H1 (cell line): ENCODE data around the gene SLC2A2. TPM values are rescaled to one million over a fixed set of nuclear protein-coding genes. Genes with fewer than 3 reads are reported as not detected.

ENCODE experiments used
- CTCF ChIA-PET: fragments of 300-600 bp; sonication (Branson Sonifier 250); formaldehyde crosslinking; loops from one replicate; lab custom pipeline; 2021; ENCODE audit not compliant: partially characterized antibody; lab: Charles Lee
- POLR2A ChIA-PET: fragments of 300-600 bp; sonication (Branson Sonifier 250); formaldehyde crosslinking; loops from one replicate; lab custom pipeline; 2021; ENCODE audit warnings: inconsistent platforms; ENCODE audit not compliant: partially characterized antibody; lab: Charles Lee
- DNase-seq, 2 experiments: peaks; one replicate each; pipeline versions ENCODE4 v3.0.0 to v3.0.0-alpha.2; 2010 to 2022; ENCODE audit warnings: low spot score in 2 of 2, low read depth in 1 of 2, mixed read lengths in 1 of 2
- FAIRE-seq: peaks from 2 replicates; lab custom pipeline; 2011; peaks lifted over from hg19 to GRCh38; lab: Jason Lieb, UNC
- H2AFZ ChIP-seq: 2 replicates; pipeline ENCODE4 v1.8.1; 2012; ENCODE audit warnings: low read length, inconsistent platforms
- H2AK5ac ChIP-seq: 2 replicates; pipeline ENCODE4 v1.6.1; 2013; ENCODE audit warnings: low read depth, low read length
- H2BK120ac ChIP-seq: replicated peaks from 2 replicates; pipeline ENCODE3; 2013; ENCODE audit warnings: low read depth, low read length, inconsistent platforms
- H2BK12ac ChIP-seq: 2 replicates; pipeline ENCODE4 v1.6.1; 2013; ENCODE audit warnings: low read depth, low read length
- H2BK15ac ChIP-seq: 2 replicates; pipeline ENCODE4 v1.6.1; 2013; ENCODE audit warnings: low read length
- H2BK20ac ChIP-seq: 2 replicates; pipeline ENCODE4 v1.6.1; 2013; ENCODE audit warnings: low read length
- H2BK5ac ChIP-seq: 2 replicates; pipeline ENCODE4 v1.6.1; 2013; ENCODE audit warnings: low read depth, low read length
- H3K14ac ChIP-seq: 2 replicates; pipeline ENCODE4 v1.6.1; 2013; ENCODE audit warnings: inconsistent platforms; ENCODE audit not compliant: insufficient read length
- H3K18ac ChIP-seq: 2 replicates; pipeline ENCODE4 v1.6.1; 2013; ENCODE audit warnings: low read length; ENCODE audit errors: extremely low read depth
- H3K23ac ChIP-seq: 2 replicates; pipeline ENCODE4 v1.6.1; 2013; ENCODE audit warnings: inconsistent platforms; ENCODE audit not compliant: insufficient read length
- H3K23me2 ChIP-seq: 2 replicates; pipeline ENCODE4 v1.6.1; 2013; ENCODE audit warnings: low read depth, low read length
- H3K27ac ChIP-seq: 2 replicates; pipeline ENCODE4 v1.6.1; 2011; ENCODE audit warnings: low read depth, low read length, inconsistent platforms
- H3K27me3 ChIP-seq, 4 experiments: replicated peaks in 1 of 4; 1 replicate in 1 of 4; 2 replicates in 3 of 4; pipeline versions ENCODE4 v1.6.1 to v1.8.1; 2011 to 2013; ENCODE audit warnings: low read length in 3 of 4, mild to moderate bottlenecking in 3 of 4, inconsistent platforms in 2 of 4, mixed read lengths in 2 of 4, moderate library complexity in 1 of 4; ENCODE audit not compliant: control insufficient read depth in 3 of 4, insufficient read depth in 3 of 4; ENCODE audit errors: extremely low read depth in 1 of 4
- H3K36me3 ChIP-seq, 4 experiments: 2 replicates each; pipeline versions ENCODE4 v1.6.1 to v1.8.1; 2011 to 2013; ENCODE audit warnings: mild to moderate bottlenecking in 4 of 4, low read length in 3 of 4, moderate library complexity in 2 of 4, control low read depth in 1 of 4, inconsistent platforms in 1 of 4; ENCODE audit not compliant: insufficient read depth in 4 of 4, control insufficient read depth in 2 of 4
- H3K4ac ChIP-seq: replicated peaks from 2 replicates; pipeline ENCODE3; 2013; ENCODE audit warnings: low read length, low read depth, mixed read lengths, inconsistent platforms; ENCODE audit not compliant: insufficient read length
- H3K4me1 ChIP-seq, 4 experiments: replicated peaks in 1 of 4; 1 replicate in 1 of 4; 2 replicates in 3 of 4; pipeline versions ENCODE4 v1.6.1 to v1.8.1; 2011 to 2013; ENCODE audit warnings: low read length in 3 of 4, inconsistent platforms in 2 of 4, mixed read lengths in 1 of 4; ENCODE audit not compliant: insufficient read depth in 4 of 4, control insufficient read depth in 3 of 4
- H3K4me2 ChIP-seq, 2 experiments: 2 replicates each; pipeline versions ENCODE4 v1.6.1 to v1.8.1; 2011 to 2013; ENCODE audit warnings: low read depth in 2 of 2, low read length in 2 of 2, control low read depth in 1 of 2, inconsistent platforms in 1 of 2, mild to moderate bottlenecking in 1 of 2; ENCODE audit not compliant: insufficient read depth in 1 of 2
- H3K4me3 ChIP-seq, 4 experiments: fragments of 200-600, 300-600 bp in 1 of 4; sonication (generic), shearing (Covaris generic), sonication (Bioruptor Twin) in 1 of 4; 2 replicates each; pipeline versions ENCODE4 v1.5.1 to v1.8.1; 2011 to 2016; ENCODE audit warnings: low read length in 4 of 4, low read depth in 3 of 4, control low read depth in 2 of 4, inconsistent platforms in 2 of 4, mild to moderate bottlenecking in 2 of 4, mixed read lengths in 1 of 4, moderate library complexity in 1 of 4; ENCODE audit not compliant: insufficient read depth in 2 of 4; ENCODE audit errors: extremely low read depth in 1 of 4
- H3K56ac ChIP-seq: replicated peaks from 2 replicates; pipeline ENCODE3; 2013; ENCODE audit warnings: low read depth, mild to moderate bottlenecking, mixed read lengths, low read length, inconsistent platforms; ENCODE audit not compliant: insufficient read length
- H3K79me1 ChIP-seq: 2 replicates; pipeline ENCODE4 v1.6.1; 2013; ENCODE audit warnings: low read depth, low read length, control low read depth
- H3K79me2 ChIP-seq, 2 experiments: 2 replicates each; pipeline versions ENCODE4 v1.6.1 to v1.8.1; 2012 to 2013; ENCODE audit warnings: low read length in 2 of 2, mild to moderate bottlenecking in 2 of 2, inconsistent platforms in 1 of 2; ENCODE audit not compliant: insufficient read depth in 2 of 2, control insufficient read depth in 1 of 2
- H3K9ac ChIP-seq, 4 experiments: replicated peaks in 1 of 4; 1 replicate in 1 of 4; 2 replicates in 3 of 4; pipeline versions ENCODE4 v1.6.1 to v1.8.1; 2011 to 2013; ENCODE audit warnings: low read depth in 3 of 4, low read length in 3 of 4, control low read depth in 2 of 4, mild to moderate bottlenecking in 2 of 4, moderate library complexity in 2 of 4, inconsistent platforms in 1 of 4; ENCODE audit errors: extremely low read depth in 1 of 4
- H3K9me3 ChIP-seq, 2 experiments: 2 replicates each; pipeline versions ENCODE4 v1.6.1 to v1.8.1; 2012 to 2013; ENCODE audit warnings: mild to moderate bottlenecking in 2 of 2, moderate library complexity in 2 of 2, control low read depth in 1 of 2, inconsistent platforms in 1 of 2, low read depth in 1 of 2, low read length in 1 of 2, mixed read lengths in 1 of 2; ENCODE audit not compliant: insufficient read depth in 2 of 2
- H4K20me1 ChIP-seq, 2 experiments: replicated peaks in 1 of 2; 2 replicates each; pipeline versions ENCODE3 to v1.8.1; 2011 to 2013; ENCODE audit warnings: inconsistent platforms in 2 of 2, low read length in 2 of 2, mild to moderate bottlenecking in 1 of 2; ENCODE audit not compliant: insufficient read depth in 2 of 2, control insufficient read depth in 1 of 2
- H4K5ac ChIP-seq: 2 replicates; pipeline ENCODE4 v1.6.1; 2013; ENCODE audit warnings: low read length, low read depth, mixed read lengths, inconsistent platforms; ENCODE audit not compliant: insufficient read length
- H4K8ac ChIP-seq: 2 replicates; pipeline ENCODE4 v1.8.0; 2013; ENCODE audit warnings: mild to moderate bottlenecking, moderate library complexity, low read length, inconsistent platforms; ENCODE audit not compliant: insufficient read depth; ENCODE audit errors: extremely low read depth
- H4K91ac ChIP-seq: replicated peaks from 2 replicates; pipeline ENCODE3; 2013; ENCODE audit warnings: low read length, mixed read lengths, inconsistent platforms; ENCODE audit not compliant: insufficient read length
- BCL11A ChIP-seq, 2 experiments: IDR thresholded peaks; one replicate each; pipeline ENCODE4 v1.6.1; 2011; ENCODE audit warnings: low read depth in 2 of 2, low read length in 2 of 2, mild to moderate bottlenecking in 2 of 2
- CEBPB ChIP-seq: IDR thresholded peaks from 2 replicates; pipeline ENCODE4 v1.6.1; 2012; ENCODE audit warnings: low read depth, low read length
- CHD1 ChIP-seq: IDR thresholded peaks from 2 replicates; pipeline ENCODE4 v1.6.1; 2012; ENCODE audit warnings: low read depth, low read length, improper control_type of control experiment
- CTBP2 ChIP-seq: IDR thresholded peaks from 2 replicates; pipeline ENCODE4 v1.7.0; 2011; ENCODE audit warnings: borderline replicate concordance, mild to moderate bottlenecking, moderate library complexity, mixed read lengths, low read length; ENCODE audit not compliant: insufficient read depth, insufficient read length
- JUND ChIP-seq: IDR thresholded peaks from 2 replicates; pipeline ENCODE4 v1.6.1; 2011; ENCODE audit warnings: mild to moderate bottlenecking, improper control_type of control experiment, low read length
- RNF2 ChIP-seq: fragments of 200-900, 300-1000 bp; sonication (generic); IDR thresholded peaks from 2 replicates; pipeline ENCODE4 v1.7.1; 2016; ENCODE audit warnings: borderline replicate concordance, low read depth, mild to moderate bottlenecking, antibody characterized with exemption, low read length; ENCODE audit not compliant: poor library complexity, severe bottlenecking; ENCODE audit errors: missing control alignments
- SIN3A ChIP-seq, 2 experiments: IDR thresholded peaks in 1 of 2; conservative IDR thresholded peaks in 1 of 2; 2 replicates each; pipeline ENCODE4 v1.6.1; 2011 to 2012; ENCODE audit warnings: low read length in 2 of 2, improper control_type of control experiment in 1 of 2, low read depth in 1 of 2, mild to moderate bottlenecking in 1 of 2
- TCF12 ChIP-seq: IDR thresholded peaks from 2 replicates; pipeline ENCODE4 v1.6.1; 2011; ENCODE audit warnings: low read depth, mild to moderate bottlenecking, low read length
- TEAD4 ChIP-seq: IDR thresholded peaks from 2 replicates; pipeline ENCODE4 v1.6.1; 2012; ENCODE audit warnings: low read depth, low read length, inconsistent platforms, mixed read lengths
- WGBS, 2 experiments: shearing (Covaris generic) in 1 of 2; methylation state at CpG; one replicate each; pipeline versions ENCODE4 v1.1.6 to v1.1.7; 2013 to 2015; ENCODE audit warnings: low lambda C conversion rate in 2 of 2, mixed read lengths in 2 of 2, inconsistent platforms in 1 of 2, low coverage in 1 of 2, missing lambda C conversion rate in 1 of 2; ENCODE audit not compliant: insufficient replicate concordance in 2 of 2, insufficient coverage in 1 of 2, insufficient read length in 1 of 2; ENCODE audit errors: extremely low coverage in 1 of 2, missing lambda C conversion rate in 1 of 2; 5-methylcytosine and 5-hydroxymethylcytosine counted together
- polyA plus RNA-seq, 7 experiments: library from polyadenylated mRNA; depleted of rRNA in 3 of 7; stranded (reverse) in 5 of 7; unstranded in 2 of 7; fragments of >200 nt in 5 of 7; fragments of 200-250 nt in 2 of 7; gene quantifications; 1 replicate in 5 of 7; 2 replicates in 1 of 7; 4 replicates in 1 of 7; pipeline versions ENCODE4 v1.2.1 to v1.2.3, GENCODE V29; 2011 to 2013; ENCODE audit warnings: missing spikeins in 2 of 7, mixed read lengths in 2 of 7
- total RNA-seq: library from RNA; stranded (reverse); fragmentation: NEBNext Ultra II Directional; extraction: Animal tissue kit (Norgen Biotek cat#: 25700); gene quantifications from 2 replicates; pipeline ENCODE4 v1.2.1, GENCODE V29; 2021
- TF ChIP-seq, protein P1 (sequence below): IDR thresholded peaks from 2 replicates; pipeline ENCODE4 v1.6.1; 2012; ENCODE audit warnings: inconsistent platforms

Gene SLC2A2
- total and polyA plus RNA-seq, 2 of the 8 experiments (the other 6 are each of a cell fraction or from before 2014, with no cell fraction given), result not detected

DNA sequence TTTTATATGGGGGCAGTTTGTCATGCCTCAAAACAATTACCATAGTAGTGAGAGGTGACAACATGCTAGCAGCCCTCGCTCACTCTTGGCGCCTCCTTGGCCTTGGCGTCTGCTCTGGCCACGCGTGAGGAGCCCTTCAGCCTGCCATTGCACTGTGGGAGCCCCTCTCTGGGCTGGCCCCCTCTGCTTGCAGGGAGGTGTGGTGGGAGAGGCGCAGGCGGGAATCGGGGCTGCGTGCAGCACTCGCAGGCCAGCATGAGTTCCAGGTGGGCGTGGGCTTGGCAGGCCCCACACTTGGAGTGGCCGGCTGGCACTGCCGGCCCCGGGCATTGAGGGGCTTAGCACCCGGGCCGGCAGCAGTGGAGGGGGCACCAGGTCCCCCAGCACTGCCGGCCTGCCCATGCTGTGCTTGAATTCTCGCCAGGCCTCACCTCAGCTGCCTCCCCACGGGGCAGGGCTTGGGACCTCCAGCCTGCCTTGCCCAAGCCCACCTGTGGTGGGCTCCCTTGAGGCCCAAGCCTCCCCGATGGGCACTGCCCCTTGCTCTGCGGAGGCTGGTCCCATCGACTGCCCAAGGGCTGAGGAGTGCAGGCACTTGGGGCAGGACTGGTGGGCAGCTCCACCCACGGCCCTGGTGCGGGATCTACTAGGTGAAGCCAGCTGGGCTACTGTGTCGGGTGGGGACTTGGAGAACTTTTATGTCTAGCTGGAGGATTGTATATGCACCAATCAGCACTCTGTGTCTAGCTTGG lies 79.3 kb downstream of the SLC2A2 start:
- no peaks in the 10 kb centered on the region for H3K27me3 ChIP-seq
- H2AK5ac ChIP-seq, result no peak overlapping the region
- no peak for DNase-seq
- H4K20me1 ChIP-seq, result no peaks in the 10 kb centered on the region
- no peak overlapping the region for H2BK12ac ChIP-seq
- no peak overlapping the region for H4K8ac ChIP-seq
- H2BK20ac ChIP-seq, result no peak overlapping the region
- no peaks in the 10 kb centered on the region for H3K79me1 ChIP-seq
- no peak overlapping the region for H3K4me3 ChIP-seq
- no peak for FAIRE-seq
- no peak overlapping the region for H2BK120ac ChIP-seq
- H2AFZ ChIP-seq, result no peak overlapping the region
- no peak overlapping the region for H4K5ac ChIP-seq
- TF ChIP-seq CTBP2, result no peak
- TF ChIP-seq TEAD4, result no peak
- TF ChIP-seq TCF12, result no peak
- TF ChIP-seq SIN3A (conservative IDR thresholded peaks at IDR 0.05 in 1 of 2, IDR thresholded peaks at IDR 0.05 in 1 of 2; ENCODE audit: low read depth in 1 of 2, low read length in 2 of 2), result no peak
- TF ChIP-seq BCL11A (IDR thresholded peaks at IDR 0.05; ENCODE audit: low read depth in 2 of 2, low read length in 2 of 2), result no peak
- TF ChIP-seq CHD1, result no peak
- TF ChIP-seq, protein P1, sequence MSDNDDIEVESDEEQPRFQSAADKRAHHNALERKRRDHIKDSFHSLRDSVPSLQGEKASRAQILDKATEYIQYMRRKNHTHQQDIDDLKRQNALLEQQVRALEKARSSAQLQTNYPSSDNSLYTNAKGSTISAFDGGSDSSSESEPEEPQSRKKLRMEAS, result no peak
- TF ChIP-seq RNF2, result no peak
- TF ChIP-seq CEBPB, result no peak
- TF ChIP-seq JUND, result no peak
- no peak overlapping the region for H3K9ac ChIP-seq
- H3K56ac ChIP-seq, result no peak overlapping the region
- ChIA-PET POLR2A (no interaction called here), CTCF (interaction anchor here (0.6 kb wide), 1 partner anchor 302 kb away, joined by 3 read pairs; no protein-coding TSS in a partner anchor)
- H2BK15ac ChIP-seq, result no peak overlapping the region
- H3K4me1 ChIP-seq, result no peaks in the 10 kb centered on the region
- no peak overlapping the region for H3K18ac ChIP-seq
- no peak overlapping the region for H3K23ac ChIP-seq
- H3K4ac ChIP-seq, result no peak overlapping the region
- no peak overlapping the region for H3K14ac ChIP-seq
- H3K27ac ChIP-seq, result no peak overlapping the region
- no peaks in the 10 kb centered on the region for H3K79me2 ChIP-seq
- H3K23me2 ChIP-seq, result no peaks in the 10 kb centered on the region
- H2BK5ac ChIP-seq, result no peak overlapping the region
- 91% methylated on average over 25 of the region's 25 CpGs; no CpG with 5 or more reads in 1 of the 2 experiments for whole genome bisulfite sequencing, 2 experiments
- H3K9me3 ChIP-seq, result peaks cover 12 to 15% of the 10 kb centered on the region in 2 experiments; a peak in 3 of 4 replicates
- H3K4me2 ChIP-seq, result no peak overlapping the region
- H4K91ac ChIP-seq, result no peak overlapping the region
- H3K36me3 ChIP-seq, result no peaks in the 10 kb centered on the region; a peak in 1 of 8 replicates
